Measurements from ENCODE around the gene UQCC3. TPM values are rescaled to one million over a fixed set of nuclear protein-coding genes. Genes with fewer than 3 reads are reported as not detected.

The UQCC3 gene
- total and polyA plus RNA-seq, 2 of the 13 experiments (the other 11 are each of a cell fraction or from before 2014, with no cell fraction given) = 7.7 to 16.0 TPM

DNA sequence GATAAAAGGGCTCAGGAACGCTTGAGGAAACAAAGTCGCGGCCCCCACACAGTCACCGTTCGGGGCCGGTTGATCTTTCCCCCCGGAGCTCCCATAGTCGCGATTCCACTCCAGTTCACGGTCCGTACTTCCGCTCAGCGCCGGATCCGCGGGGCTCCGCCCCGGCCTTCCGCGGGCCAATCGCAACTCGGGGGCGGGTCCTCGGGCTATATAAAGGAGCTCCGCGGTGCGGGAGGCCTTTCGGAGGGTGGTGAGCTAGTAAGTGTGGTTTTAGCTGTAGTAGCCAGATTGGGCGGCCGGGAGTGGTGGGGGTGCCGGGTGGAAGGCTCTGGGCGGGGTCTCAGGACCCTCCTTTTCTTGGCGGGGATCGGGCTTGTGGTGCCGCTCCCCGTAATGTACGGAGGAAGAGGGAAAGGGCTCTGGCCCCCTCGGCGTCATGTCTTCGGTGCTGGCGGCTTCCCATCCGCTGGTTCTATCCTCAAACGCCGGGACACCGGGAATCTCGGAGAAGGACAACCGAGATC, 6.3 kb upstream of the UQCC3 start, which contains the start of the genes C11orf98 and CSKMT (continued):
- TF ChIP-seq, protein P1, sequence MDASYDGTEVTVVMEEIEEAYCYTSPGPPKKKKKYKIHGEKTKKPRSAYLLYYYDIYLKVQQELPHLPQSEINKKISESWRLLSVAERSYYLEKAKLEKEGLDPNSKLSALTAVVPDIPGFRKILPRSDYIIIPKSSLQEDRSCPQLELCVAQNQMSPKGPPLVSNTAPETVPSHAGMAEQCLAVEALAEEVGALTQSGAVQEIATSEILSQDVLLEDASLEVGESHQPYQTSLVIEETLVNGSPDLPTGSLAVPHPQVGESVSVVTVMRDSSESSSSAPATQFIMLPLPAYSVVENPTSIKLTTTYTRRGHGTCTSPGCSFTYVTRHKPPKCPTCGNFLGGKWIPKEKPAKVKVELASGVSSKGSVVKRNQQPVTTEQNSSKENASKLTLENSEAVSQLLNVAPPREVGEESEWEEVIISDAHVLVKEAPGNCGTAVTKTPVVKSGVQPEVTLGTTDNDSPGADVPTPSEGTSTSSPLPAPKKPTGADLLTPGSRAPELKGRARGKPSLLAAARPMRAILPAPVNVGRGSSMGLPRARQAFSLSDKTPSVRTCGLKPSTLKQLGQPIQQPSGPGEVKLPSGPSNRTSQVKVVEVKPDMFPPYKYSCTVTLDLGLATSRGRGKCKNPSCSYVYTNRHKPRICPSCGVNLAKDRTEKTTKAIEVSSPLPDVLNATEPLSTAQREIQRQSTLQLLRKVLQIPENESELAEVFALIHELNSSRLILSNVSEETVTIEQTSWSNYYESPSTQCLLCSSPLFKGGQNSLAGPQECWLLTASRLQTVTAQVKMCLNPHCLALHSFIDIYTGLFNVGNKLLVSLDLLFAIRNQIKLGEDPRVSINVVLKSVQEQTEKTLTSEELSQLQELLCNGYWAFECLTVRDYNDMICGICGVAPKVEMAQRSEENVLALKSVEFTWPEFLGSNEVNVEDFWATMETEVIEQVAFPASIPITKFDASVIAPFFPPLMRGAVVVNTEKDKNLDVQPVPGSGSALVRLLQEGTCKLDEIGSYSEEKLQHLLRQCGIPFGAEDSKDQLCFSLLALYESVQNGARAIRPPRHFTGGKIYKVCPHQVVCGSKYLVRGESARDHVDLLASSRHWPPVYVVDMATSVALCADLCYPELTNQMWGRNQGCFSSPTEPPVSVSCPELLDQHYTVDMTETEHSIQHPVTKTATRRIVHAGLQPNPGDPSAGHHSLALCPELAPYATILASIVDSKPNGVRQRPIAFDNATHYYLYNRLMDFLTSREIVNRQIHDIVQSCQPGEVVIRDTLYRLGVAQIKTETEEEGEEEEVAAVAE (CRISPR knock-in tag; IDR thresholded peaks at IDR 0.05; ENCODE audit: borderline replicate concordance) = no peak
- TF ChIP-seq, protein P2, sequence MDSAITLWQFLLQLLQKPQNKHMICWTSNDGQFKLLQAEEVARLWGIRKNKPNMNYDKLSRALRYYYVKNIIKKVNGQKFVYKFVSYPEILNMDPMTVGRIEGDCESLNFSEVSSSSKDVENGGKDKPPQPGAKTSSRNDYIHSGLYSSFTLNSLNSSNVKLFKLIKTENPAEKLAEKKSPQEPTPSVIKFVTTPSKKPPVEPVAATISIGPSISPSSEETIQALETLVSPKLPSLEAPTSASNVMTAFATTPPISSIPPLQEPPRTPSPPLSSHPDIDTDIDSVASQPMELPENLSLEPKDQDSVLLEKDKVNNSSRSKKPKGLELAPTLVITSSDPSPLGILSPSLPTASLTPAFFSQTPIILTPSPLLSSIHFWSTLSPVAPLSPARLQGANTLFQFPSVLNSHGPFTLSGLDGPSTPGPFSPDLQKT (CRISPR knock-in tag; IDR thresholded peaks at IDR 0.05; ENCODE audit: borderline replicate concordance) = 0 out of 2 replicates have a peak, but pooled peaks have one; percentile 27
- peak; percentile 77; the same call in 1 of the 2 replicates for TF ChIP-seq ZNF543 (CRISPR knock-in tag; IDR thresholded peaks at IDR 0.05)
- peak; percentile 18; the same call in 1 of the 2 replicates for TF ChIP-seq HES4 (CRISPR knock-in tag; IDR thresholded peaks at IDR 0.05; ENCODE audit: borderline replicate concordance)
- TF ChIP-seq HNRNPLL (IDR thresholded peaks at IDR 0.05; ENCODE audit: low read depth, low read length, poor library complexity, severe bottlenecking) = peak; percentile 84
- peak; percentile 33 for TF ChIP-seq ARID5B (CRISPR knock-in tag; IDR thresholded peaks at IDR 0.05)
- TF ChIP-seq ZNF34 (CRISPR knock-in tag; IDR thresholded peaks at IDR 0.05; ENCODE audit: borderline replicate concordance) = peak; percentile 96; the same call in 1 of the 2 replicates
- TF ChIP-seq KAT7 (CRISPR knock-in tag; IDR thresholded peaks at IDR 0.05; ENCODE audit: borderline replicate concordance) = no peak
- no peak for TF ChIP-seq NCOR1 (IDR thresholded peaks at IDR 0.05; ENCODE audit: borderline replicate concordance, low read length)
- TF ChIP-seq HIVEP1 (CRISPR knock-in tag; IDR thresholded peaks at IDR 0.05) = peak; percentile 79
- TF ChIP-seq, protein P3, sequence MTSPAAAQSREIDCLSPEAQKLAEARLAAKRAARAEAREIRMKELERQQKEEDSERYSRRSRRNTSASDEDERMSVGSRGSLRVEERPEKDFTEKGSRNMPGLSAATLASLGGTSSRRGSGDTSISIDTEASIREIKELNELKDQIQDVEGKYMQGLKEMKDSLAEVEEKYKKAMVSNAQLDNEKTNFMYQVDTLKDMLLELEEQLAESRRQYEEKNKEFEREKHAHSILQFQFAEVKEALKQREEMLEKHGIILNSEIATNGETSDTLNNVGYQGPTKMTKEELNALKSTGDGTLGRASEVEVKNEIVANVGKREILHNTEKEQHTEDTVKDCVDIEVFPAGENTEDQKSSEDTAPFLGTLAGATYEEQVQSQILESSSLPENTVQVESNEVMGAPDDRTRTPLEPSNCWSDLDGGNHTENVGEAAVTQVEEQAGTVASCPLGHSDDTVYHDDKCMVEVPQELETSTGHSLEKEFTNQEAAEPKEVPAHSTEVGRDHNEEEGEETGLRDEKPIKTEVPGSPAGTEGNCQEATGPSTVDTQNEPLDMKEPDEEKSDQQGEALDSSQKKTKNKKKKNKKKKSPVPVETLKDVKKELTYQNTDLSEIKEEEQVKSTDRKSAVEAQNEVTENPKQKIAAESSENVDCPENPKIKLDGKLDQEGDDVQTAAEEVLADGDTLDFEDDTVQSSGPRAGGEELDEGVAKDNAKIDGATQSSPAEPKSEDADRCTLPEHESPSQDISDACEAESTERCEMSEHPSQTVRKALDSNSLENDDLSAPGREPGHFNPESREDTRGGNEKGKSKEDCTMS (CRISPR knock-in tag; conservative IDR thresholded peaks at IDR 0.05) = no peak
- TF ChIP-seq FOXK1 (CRISPR knock-in tag; IDR thresholded peaks at IDR 0.05; ENCODE audit: borderline replicate concordance, low read depth) = peak; percentile 68; the same call in 1 of the 2 replicates
- TF ChIP-seq ZNF737 (CRISPR knock-in tag; IDR thresholded peaks at IDR 0.05; ENCODE audit: borderline replicate concordance) = no peak
- TF ChIP-seq ARID2 (CRISPR knock-in tag; IDR thresholded peaks at IDR 0.05; ENCODE audit: borderline replicate concordance) = no peak
- TF ChIP-seq MAF1 (CRISPR knock-in tag; IDR thresholded peaks at IDR 0.05; ENCODE audit: borderline replicate concordance) = no peak; the same call in 1 of the 2 replicates
